ENCODE data around the gene TMEM145.

The TMEM145 gene

DNA sequence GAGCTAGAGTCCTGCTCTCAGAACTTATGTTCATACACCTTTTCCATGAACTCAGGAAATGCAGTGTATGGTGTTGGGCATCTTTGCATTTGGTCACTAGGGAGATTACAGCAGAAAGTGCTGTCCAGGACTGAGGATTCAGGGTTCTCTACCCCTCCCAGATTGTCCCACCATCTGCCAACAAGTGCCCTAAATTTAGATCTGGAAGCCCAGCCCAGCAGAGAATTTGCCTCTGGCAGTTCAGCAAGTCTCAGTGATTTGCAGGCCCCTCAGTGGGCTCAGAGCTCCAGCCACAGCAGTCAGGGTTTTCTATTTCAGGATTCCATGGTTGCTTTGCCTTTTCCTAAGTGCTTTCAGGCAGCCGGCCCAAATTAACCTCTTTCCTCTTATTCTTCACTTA lies 53.6 kb downstream of the TMEM145 start:
- no peak for DNase-seq

GRCh38 chr19:42367929-42368328 lies 54.8 kb downstream of the TMEM145 start:
- no peak for DNase-seq

DNA sequence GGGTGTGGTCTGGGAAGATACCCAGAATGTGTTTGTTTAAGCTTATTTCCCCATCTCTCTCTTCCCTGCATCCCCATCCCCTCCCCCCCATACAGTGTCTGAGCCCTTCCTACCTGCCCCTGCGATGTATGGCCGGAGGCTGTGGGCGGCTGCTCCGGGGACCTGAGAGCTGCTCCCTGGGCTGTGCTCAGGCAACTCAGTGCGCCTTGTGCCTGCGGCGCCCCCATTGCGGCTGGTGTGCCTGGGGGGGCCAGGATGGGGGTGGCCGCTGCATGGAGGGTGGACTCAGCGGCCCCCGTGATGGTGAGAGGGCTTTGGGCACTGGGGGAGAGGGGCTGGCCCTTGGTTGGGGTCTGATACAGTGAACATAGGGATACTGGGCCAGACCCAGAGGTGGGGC lies 55.3 kb downstream of the TMEM145 start:
- DNase-seq = no peak

- no peak for DNase-seq
These were observed 55.7 kb downstream of the TMEM145 start for GRCh38 chr19:42368765-42369164.

DNA sequence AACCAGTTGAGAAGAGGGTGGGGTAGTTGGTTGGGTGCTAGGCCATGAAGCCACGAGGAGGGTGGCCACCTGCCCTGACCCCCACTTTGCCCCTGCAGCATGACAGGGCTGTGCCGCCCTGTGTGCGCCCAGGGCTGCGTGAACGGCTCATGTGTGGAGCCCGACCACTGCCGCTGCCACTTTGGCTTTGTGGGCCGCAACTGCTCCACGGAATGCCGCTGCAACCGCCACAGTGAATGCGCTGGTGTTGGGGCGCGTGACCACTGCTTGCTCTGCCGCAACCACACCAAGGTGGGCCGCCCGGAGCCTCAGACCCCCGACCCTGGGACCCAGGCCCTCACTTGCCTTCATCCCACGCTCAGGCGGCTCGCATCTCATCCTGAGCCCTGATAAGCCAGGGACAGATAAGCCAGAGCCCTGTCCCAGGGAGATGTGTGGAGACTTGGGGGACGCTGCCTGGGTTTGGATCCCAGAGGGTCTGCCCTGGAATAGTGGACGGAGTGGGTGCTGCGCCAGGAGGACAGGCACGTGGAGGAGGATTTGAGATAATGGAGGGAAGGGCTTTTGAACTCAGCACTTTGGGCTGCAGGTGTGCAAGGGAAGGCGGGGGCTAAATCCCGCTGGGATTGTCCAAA lies 56.4 kb downstream of the TMEM145 start:
- no peak for DNase-seq

- DNase-seq = no peak
These were observed 57.0 kb downstream of the TMEM145 start for GRCh38 chr19:42370068-42370520.

- DNase-seq = no peak
These were observed 57.6 kb downstream of the TMEM145 start for GRCh38 chr19:42370626-42371175.
